Stimulated activated effector memory CD8-positive, alpha-beta T cell treated with anti-CD3 and anti-CD28 coated beads, Interleukin-12 subunit alpha, Interleukin-12 subunit beta, amount 100 ng/mL, for 72 hours (primary cell): ENCODE results near the gene SMPDL3A.

ENCODE experiments used
- ATAC-seq: fragments of 150-1000 bp; cut with Tn5 transposase; 2 replicates; pipeline ENCODE4 v1.10.0; 2021
- DNase-seq, 2 donors: peaks; one replicate each; pipeline ENCODE4 v3.0.0; 2021 to 2022; ENCODE audit warnings: low spot score in 2 of 2
- H3K27ac Mint-ChIP-seq: one replicate; pipeline ENCODE4 v1.8.0; 2022; ENCODE audit warnings: mild to moderate bottlenecking, mixed read lengths
- H3K36me3 Mint-ChIP-seq: one replicate; pipeline ENCODE4 v1.8.0; 2022; ENCODE audit warnings: mild to moderate bottlenecking, mixed read lengths
- H3K4me1 Mint-ChIP-seq: one replicate; pipeline ENCODE4 v1.8.0; 2022; ENCODE audit warnings: mixed read lengths
- H3K4me3 Mint-ChIP-seq: one replicate; pipeline ENCODE4 v1.8.0; 2022; ENCODE audit warnings: mild to moderate bottlenecking, mixed read lengths
- H3K9me3 Mint-ChIP-seq: one replicate; pipeline ENCODE4 v1.8.0; 2022; ENCODE audit warnings: mixed read lengths

Gene SMPDL3A

DNA sequence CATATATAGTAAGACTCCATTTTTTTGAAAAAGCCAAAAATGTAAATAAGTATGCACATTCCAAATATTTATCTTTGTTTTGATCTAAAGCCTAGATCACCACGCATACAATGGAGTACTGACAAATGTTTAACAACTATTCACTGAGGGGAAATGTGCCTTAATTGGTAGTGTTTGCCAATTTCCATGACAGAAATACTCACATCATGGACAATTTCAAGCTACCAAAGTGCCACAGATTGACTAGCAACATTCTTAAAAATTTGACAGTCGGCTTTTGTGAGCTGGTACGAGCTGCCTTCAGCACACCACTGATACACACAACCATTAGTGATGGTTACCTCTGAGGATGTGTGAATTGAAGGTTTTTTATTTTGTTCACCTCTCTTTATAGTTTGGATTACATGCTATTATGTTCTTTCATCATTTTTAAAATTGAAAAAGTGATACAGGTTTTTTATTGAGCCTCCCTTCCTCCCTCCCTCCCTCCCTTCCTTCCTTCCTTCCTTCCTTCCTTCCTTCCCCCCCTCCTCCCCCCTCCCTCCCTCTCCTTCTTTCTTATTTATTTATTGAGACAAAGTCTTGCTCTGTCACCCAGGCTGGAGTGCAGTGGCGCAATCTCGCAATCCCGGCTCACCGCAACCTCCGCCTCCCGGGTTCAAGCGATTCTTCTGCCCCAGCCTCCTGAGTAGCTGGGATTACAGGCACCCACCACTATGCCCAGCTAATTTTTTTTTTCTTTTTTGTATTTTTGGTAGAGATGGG lies 19.2 kb downstream of the SMPDL3A start:
- ATAC-seq: no peak
- Mint-ChIP-seq H3K27ac (no peak overlapping the region), H3K4me1 (no peaks in the 10 kb centered on the region), H3K36me3 (no peaks in the 10 kb centered on the region), H3K4me3 (no peak overlapping the region), H3K9me3 (no peaks in the 10 kb centered on the region)
- no peak for DNase-seq

DNA sequence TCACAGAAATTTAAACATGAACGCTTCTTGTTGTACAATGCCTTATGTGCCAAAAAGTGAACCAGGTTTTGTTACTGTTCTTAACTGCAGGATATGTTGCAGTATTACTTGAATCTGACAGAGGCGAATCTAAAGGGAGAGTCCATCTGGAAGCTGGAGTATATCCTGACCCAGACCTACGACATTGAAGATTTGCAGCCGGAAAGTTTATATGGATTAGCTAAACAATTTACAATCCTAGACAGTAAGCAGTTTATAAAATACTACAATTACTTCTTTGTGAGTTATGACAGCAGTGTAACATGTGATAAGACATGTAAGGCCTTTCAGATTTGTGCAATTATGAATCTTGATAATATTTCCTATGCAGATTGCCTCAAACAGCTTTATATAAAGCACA lies 19.9 kb downstream of the SMPDL3A start:
- DNase-seq (no peak), ATAC-seq (no peak)
- Mint-ChIP-seq H3K9me3 (no peaks in the 10 kb centered on the region), H3K4me3 (no peak overlapping the region), H3K4me1 (no peaks in the 10 kb centered on the region), H3K36me3 (no peaks in the 10 kb centered on the region), H3K27ac (no peak overlapping the region)

DNA sequence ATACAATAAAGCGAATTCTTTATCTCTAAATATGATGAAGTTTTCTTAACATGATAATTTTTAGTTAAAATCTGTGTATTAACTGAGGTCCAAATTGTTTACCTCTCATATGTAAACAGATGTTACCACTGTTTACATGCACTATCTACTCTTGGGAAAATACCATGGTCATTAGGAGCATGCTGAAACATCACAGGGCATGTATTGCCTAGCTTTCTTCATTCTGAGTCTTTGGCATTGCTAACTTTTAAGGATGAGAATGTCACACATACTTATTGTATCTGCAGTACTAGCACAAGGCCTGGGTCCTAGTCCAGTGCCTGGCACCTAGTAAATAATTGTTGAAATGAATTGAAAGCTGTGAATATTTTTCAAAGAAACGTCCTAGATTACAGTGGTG lies 20.6 kb downstream of the SMPDL3A start:
- H3K9me3 Mint-ChIP-seq: no peaks in the 10 kb centered on the region
- DNase-seq: no peak

DNA sequence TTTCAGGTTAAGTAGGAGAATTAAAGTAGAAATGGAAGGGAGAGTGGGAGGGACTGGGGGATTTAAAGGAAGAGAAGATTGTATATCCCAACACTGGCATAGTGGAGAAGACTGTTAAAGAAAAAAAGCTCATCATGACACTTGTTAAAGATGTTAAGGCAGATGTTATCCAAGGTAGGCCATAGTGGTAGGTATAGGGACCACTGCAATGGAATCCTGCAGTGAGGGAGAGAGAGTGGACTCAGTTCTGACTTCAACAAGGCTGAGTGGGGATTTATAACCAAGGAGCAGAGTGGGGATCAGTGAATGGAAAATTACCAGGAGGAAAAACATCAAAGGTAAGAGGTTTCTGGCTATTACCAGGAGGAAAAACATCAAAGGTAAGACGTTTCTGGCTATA lies 21.1 kb downstream of the SMPDL3A start:
- DNase-seq (no peak), ATAC-seq (no peak)
- H3K4me3 Mint-ChIP-seq: no peak overlapping the region
- no peaks in the 10 kb centered on the region for H3K4me1 Mint-ChIP-seq
- H3K36me3 Mint-ChIP-seq: no peaks in the 10 kb centered on the region
- H3K9me3 Mint-ChIP-seq: no peaks in the 10 kb centered on the region
- no peak overlapping the region for H3K27ac Mint-ChIP-seq

More for the DNA sequence above, 20.6 kb downstream of the SMPDL3A start:
- Mint-ChIP-seq H3K36me3 (no peaks in the 10 kb centered on the region), H3K27ac (no peak overlapping the region), H3K4me1 (no peaks in the 10 kb centered on the region), H3K4me3 (no peak overlapping the region)
- no peak for ATAC-seq

DNA sequence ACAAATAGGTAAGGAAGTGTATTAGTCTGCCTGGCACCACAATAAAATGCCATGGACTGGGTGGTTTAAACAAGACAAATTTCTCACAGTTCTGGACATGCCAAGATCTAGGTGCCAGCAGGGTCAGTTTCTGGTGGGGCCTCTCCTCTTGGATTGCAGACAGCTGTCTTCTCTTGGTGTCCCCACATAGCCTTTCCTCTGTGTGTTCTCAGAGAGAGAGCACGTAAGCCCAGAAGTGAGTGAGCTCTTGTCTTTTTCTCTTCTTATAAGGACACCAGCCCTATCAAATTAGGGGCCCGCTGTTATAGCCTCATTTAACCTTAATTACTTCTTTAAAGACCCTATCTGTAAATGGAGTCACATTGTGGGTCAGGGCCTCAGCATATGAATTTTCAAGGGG lies 28.3 kb downstream of the SMPDL3A start:
- no peaks in the 10 kb centered on the region for H3K9me3 Mint-ChIP-seq
- ATAC-seq: no peak
- no peaks in the 10 kb centered on the region for H3K4me1 Mint-ChIP-seq
- no peak overlapping the region for H3K4me3 Mint-ChIP-seq
- DNase-seq: no peak
- H3K27ac Mint-ChIP-seq: no peak overlapping the region
- no peaks in the 10 kb centered on the region for H3K36me3 Mint-ChIP-seq

DNA sequence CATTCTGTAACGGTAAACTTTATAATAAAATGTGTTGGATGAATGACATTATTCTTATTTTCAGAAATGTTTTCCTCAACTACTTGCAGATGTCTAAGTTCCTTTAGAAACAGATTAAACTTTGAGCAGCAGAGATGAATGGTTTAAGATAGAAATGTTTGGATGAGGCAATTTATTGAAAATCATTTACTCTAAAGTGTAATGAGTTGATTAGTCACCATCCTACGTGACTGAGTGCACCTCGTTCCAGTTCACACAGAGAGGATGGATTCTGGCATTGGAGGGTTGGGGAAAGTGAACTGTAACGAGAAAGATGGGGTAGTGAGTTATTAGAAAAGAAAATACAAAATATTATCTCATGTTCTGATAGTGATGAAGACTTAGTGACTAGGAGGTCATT lies 28.7 kb downstream of the SMPDL3A start:
- ATAC-seq (no peak), DNase-seq (no peak)
- Mint-ChIP-seq H3K36me3 (no peaks in the 10 kb centered on the region), H3K4me3 (no peak overlapping the region), H3K27ac (no peak overlapping the region), H3K9me3 (no peaks in the 10 kb centered on the region), H3K4me1 (no peaks in the 10 kb centered on the region)

DNA sequence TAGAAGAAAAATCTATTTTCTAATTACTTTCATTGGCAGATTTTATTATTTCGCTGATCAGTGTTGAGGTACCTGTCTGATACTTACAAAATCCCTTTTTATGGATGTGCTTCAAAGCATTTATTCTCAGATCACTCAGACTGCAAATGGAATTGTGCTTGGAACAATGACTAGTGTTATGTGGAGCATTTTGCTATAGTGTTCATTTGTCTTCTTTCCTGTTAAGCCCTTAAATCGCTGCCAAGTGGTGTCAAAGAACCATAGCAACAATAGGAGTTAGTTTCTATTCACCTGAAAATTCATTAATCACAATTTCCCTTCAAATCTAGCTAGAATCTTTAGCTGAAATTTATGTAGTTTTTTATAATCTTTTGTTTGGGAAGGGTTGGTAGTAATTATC lies 29.8 kb downstream of the SMPDL3A start:
- Mint-ChIP-seq H3K4me3 (no peak overlapping the region), H3K9me3 (no peaks in the 10 kb centered on the region), H3K36me3 (no peaks in the 10 kb centered on the region), H3K27ac (no peak overlapping the region), H3K4me1 (no peaks in the 10 kb centered on the region)
- ATAC-seq: no peak
- DNase-seq: no peak

DNA sequence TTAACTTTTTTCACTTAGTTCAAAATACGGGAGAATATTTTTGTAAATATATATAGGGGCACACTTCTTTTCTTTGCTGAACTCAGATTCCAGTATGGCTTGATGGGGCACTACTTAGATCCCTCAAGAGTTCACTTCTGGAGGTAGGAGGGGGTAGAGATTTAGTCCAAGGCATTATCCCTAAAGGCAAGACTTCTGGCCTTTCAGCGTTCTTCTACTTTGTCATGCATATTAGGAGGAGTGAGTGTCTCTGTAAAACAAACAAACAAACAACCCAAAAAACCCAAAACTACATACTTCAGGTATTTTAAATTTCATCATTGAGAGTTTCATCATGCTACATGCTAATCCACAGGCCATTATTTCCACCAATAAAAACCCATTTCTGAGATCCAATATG lies 32.0 kb downstream of the SMPDL3A start:
- Mint-ChIP-seq H3K4me3 (no peak overlapping the region), H3K9me3 (no peaks in the 10 kb centered on the region), H3K4me1 (no peaks in the 10 kb centered on the region), H3K36me3 (no peaks in the 10 kb centered on the region), H3K27ac (no peak overlapping the region)
- no peak for ATAC-seq
- DNase-seq: no peak

DNA sequence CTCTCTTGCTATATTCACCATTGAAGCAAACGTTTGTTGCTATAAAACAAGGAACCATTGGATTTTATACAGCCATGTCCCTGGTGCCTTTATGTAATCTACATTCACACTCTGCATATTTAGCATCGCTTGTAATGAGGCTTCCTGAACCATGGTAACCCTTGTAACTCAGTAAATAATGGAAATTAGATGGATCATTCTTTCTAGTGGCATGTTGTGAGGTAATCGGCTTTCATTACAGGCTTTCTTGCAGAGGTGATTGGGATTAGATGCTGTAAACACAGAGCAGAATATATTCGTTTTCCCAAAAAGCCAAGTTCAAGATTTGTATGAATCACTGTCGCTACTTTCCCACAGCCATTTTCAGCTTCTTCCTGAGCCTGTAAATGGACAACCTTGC lies 36.1 kb downstream of the SMPDL3A start:
- DNase-seq (no peak), ATAC-seq (no peak)
- H3K4me1 Mint-ChIP-seq: no peaks in the 10 kb centered on the region
- no peaks in the 10 kb centered on the region for H3K9me3 Mint-ChIP-seq
- no peak overlapping the region for H3K4me3 Mint-ChIP-seq
- H3K27ac Mint-ChIP-seq: no peak overlapping the region
- H3K36me3 Mint-ChIP-seq: no peaks in the 10 kb centered on the region

DNA sequence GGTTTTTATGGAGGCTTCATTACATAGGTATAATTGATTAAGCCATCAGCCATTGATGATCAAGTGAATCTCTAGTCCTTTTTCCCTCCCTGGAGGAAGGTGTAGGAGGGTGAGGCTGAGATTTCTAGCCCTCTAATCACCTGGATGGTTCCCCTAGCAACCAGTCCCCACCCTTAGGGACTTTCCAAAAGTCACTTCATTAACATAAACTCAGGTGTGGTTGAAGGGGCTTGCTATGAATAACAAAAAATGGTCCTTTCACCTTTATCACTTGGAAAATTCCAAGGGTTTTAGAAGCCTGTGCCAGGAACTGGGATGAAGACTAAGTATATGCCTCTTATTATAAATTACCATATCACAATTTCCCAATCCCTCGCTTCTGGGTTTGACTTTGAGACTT lies 40.4 kb downstream of the SMPDL3A start:
- Mint-ChIP-seq H3K9me3 (no peaks in the 10 kb centered on the region), H3K36me3 (no peaks in the 10 kb centered on the region), H3K4me1 (no peaks in the 10 kb centered on the region), H3K4me3 (no peak overlapping the region), H3K27ac (no peak overlapping the region)
- no peak for ATAC-seq
- no peak for DNase-seq

DNA sequence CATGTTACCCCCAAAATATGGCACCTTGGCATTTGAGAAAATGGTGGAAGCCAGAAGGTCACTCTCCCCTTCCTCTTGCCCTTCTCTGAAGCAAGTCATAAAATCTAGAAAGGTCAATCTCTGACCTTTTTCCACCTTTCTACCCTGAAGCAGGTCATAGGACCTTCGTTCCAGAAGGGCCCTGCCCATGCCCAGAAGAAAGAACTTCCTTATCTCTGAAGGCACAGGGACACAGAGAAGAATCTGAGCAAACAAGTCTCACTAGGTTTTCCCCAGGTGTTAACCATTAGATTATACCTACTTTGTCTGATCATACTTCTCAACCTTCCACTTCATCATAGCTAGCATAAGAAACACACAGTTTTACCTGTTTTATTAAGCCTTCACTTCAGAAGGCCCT lies 42.5 kb downstream of the SMPDL3A start:
- DNase-seq (no peak), ATAC-seq (no peak)
- Mint-ChIP-seq H3K4me3 (no peak overlapping the region), H3K27ac (no peak overlapping the region), H3K4me1 (no peaks in the 10 kb centered on the region), H3K36me3 (no peaks in the 10 kb centered on the region), H3K9me3 (no peaks in the 10 kb centered on the region)

DNA sequence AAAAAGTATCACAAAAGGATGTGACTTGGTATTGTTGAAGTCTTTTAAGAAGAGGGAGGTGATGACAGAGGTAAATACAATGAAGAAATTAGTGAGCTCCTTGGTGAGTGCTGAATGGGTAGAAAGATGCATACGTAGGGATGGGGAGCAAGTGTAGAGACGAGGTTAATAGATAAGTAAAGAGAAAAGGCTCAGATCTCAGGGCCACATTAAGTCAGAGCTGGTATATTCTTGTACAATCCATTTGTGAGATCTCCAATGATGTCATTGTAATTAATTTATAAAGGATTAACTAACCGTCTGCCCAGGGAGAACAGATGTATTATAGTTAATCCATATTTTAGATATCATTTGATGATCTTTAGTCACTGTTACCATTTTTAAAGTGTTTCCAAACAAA lies 43.4 kb downstream of the SMPDL3A start:
- no peaks in the 10 kb centered on the region for H3K9me3 Mint-ChIP-seq
- no peak overlapping the region for H3K4me3 Mint-ChIP-seq

DNA sequence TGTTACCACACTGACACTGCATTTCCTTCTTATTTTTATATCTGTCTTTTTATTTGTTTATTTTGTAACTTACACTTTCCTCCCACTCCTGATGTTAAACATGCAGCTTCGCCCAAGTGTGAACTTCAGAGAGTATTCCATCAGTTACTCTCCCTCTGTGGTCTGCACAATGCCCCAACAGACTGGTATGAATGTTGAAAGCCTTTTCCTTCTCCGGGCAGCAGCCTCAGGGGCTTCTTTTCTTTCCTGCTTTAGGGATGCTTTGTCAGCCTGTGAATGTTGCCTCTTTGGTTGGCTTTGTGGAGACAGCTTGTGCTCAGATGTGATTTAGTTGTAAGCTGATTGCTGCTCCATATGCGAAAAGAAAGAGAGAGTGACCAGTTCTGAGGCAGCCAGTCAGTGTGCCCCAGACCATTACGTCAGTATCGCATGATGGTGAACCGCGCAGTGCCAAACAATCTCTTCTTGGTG lies 44.0 kb downstream of the SMPDL3A start:
- Mint-ChIP-seq H3K36me3 (no peaks in the 10 kb centered on the region), H3K9me3 (no peaks in the 10 kb centered on the region), H3K4me1 (no peaks in the 10 kb centered on the region), H3K4me3 (no peak overlapping the region), H3K27ac (no peak overlapping the region)
- DNase-seq (no peak), ATAC-seq (no peak)

More for the DNA sequence above, 43.4 kb downstream of the SMPDL3A start:
- Mint-ChIP-seq H3K4me1 (no peaks in the 10 kb centered on the region), H3K27ac (no peak overlapping the region), H3K36me3 (no peaks in the 10 kb centered on the region)
- DNase-seq: no peak
- ATAC-seq: no peak

DNA sequence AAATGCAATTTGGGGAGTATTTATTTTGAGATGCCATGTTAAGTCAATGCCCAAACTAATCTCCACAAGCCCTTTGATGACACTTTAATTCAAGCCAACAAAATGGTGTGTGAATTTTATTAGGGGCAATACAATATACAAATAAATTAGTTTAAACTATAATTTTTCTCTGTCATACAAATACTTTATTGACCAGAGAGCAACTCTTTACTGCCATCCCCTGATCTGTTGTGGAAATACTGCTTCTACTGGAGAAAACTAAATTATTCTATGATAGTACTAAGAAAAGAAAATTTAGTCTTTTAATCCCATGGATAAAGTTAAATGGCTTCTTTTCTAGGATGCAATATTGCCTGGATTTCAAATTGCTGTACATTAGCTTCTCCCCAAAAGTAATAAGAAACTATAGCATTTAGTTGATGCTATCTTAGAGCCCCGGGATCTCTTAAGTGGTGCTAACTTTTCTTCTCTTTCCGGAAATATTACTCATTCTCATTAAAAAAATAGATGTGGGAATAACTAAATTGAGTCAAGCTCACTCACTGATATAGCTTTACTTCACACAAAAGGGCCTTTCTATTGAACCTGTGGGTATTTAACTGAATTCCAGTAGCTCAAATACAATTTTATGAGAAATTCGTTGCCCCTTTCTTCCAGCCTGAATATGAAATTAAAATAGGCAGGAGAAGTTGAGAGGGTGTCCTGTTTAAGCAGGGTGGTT lies 49.2 kb downstream of the SMPDL3A start:
- no peak overlapping the region for H3K4me3 Mint-ChIP-seq
- no peaks in the 10 kb centered on the region for H3K4me1 Mint-ChIP-seq
- DNase-seq (no peak), ATAC-seq (no peak)
- H3K27ac Mint-ChIP-seq: no peak overlapping the region
- no peaks in the 10 kb centered on the region for H3K9me3 Mint-ChIP-seq
- no peaks in the 10 kb centered on the region for H3K36me3 Mint-ChIP-seq

DNA sequence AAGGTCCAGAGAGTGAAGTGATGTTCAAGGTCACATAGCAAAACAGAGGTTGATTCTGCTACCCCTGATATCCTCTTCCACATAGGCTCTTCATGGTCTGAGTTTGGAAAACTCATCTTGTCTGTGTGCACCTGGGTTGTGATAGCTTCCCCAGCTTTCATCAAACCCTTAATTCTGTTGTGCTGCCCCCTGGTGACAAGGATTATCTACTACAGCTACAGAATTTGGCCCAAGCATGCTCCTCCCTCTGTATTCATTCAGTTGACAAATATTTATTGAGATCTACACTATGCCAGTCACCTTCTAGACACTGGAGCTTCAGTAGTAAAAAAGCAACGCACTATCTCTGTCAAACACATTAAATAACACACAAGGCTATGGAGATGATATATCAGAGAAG lies 50.4 kb downstream of the SMPDL3A start:
- H3K36me3 Mint-ChIP-seq: no peaks in the 10 kb centered on the region
- no peaks in the 10 kb centered on the region for H3K9me3 Mint-ChIP-seq
- H3K27ac Mint-ChIP-seq: no peak overlapping the region
- DNase-seq (peak; percentile 19 to 67), ATAC-seq (peak; percentile 48)
- H3K4me3 Mint-ChIP-seq: no peak overlapping the region
- H3K4me1 Mint-ChIP-seq: no peaks in the 10 kb centered on the region

DNA sequence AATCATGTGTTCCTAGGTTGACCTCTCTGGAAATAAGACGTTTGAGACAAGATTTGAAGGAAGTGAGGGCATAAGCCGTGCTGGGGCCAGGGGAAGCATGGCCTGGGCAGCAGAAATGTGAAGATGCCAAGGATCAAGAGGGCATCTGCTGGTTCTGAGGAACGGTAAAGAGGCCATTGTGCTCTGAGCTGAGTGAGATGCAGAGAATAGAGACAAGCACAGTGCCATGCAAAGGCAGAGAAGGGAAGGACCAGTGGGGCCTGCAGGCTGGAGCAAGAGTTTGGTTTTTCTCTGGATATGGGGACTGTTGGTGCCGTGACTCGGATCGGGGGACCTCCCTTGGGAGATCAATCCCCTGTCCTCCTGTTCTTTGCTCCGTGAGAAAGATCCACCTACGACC lies 50.8 kb downstream of the SMPDL3A start:
- H3K36me3 Mint-ChIP-seq: no peaks in the 10 kb centered on the region
- no peak overlapping the region for H3K4me3 Mint-ChIP-seq
- DNase-seq (no peak), ATAC-seq (peak; percentile 21)
- no peaks in the 10 kb centered on the region for H3K9me3 Mint-ChIP-seq
- H3K4me1 Mint-ChIP-seq: no peaks in the 10 kb centered on the region
- H3K27ac Mint-ChIP-seq: no peak overlapping the region
